HEK293 (cell line): ENCODE data around the gene H2BK1.

ENCODE experiments used
- OVOL3 ChIP-seq: fragments of 450-650 bp; formaldehyde crosslinking; IDR thresholded peaks from 2 replicates; pipeline ENCODE4 v1.5.1; 2016; ENCODE audit warnings: missing biosample characterization, missing genetic modification characterization
- TCF7L2 ChIP-seq: IDR thresholded peaks from 2 replicates; pipeline ENCODE4 v1.6.1; 2011; ENCODE audit warnings: low read depth, mild to moderate bottlenecking, inconsistent platforms, low read length, moderate library complexity, borderline replicate concordance
- TF ChIP-seq, protein P1 (sequence below): fragments of 450-650 bp; formaldehyde crosslinking; IDR thresholded peaks from 2 replicates; pipeline ENCODE4 v1.5.1; 2016; ENCODE audit warnings: missing biosample characterization, missing genetic modification characterization

DNA sequence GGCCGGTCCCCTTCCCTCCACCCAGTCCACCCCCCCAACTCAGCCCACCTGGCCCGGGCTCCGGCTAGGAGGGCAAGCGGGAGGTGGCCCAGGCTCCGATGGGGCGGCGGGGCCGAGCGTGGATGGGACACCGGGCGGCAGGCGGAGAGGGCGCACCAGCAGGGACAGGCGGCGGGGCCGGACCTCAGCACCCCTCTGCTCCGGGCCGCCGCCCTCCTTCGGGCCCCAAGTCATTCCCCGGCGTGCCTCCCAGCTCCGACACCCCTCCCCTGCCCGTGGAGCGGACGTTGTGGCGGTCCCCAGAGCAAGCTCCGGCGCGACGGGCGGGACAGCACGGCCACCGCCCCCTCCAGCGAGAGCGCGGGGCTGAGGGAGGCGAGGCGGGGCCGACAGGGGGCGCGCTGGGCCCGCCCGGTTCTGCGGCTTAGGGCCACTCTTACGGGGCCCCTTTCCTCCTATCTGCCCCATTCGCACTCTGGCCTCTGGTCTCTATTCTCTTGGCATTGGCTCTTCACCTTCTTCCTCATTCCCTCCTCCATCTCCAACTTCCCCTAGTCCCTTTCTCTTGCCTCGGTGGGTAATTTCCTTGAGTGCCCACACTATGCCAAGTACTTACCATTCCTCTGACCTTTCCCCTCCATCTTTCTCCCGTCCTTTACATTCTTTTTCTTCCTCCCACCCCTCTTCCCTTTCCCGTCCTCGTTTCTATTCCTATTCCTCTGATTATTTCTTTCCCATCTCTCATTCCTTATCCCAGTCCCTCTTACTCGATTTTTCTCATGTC is 42.1 kb downstream of the H2BK1 start:
- no peak for TF ChIP-seq TCF7L2
- TF ChIP-seq OVOL3, result no peak
- TF ChIP-seq, protein P1, sequence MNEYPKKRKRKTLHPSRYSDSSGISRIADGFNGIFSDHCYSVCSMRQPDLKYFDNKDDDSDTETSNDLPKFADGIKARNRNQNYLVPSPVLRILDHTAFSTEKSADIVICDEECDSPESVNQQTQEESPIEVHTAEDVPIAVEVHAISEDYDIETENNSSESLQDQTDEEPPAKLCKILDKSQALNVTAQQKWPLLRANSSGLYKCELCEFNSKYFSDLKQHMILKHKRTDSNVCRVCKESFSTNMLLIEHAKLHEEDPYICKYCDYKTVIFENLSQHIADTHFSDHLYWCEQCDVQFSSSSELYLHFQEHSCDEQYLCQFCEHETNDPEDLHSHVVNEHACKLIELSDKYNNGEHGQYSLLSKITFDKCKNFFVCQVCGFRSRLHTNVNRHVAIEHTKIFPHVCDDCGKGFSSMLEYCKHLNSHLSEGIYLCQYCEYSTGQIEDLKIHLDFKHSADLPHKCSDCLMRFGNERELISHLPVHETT, result peak; percentile 70; the same call in 1 of the 2 replicates
